HG03097 (cell line): ENCODE data around the gene TMCO6.
"Not testable (repeated sequence)": the region's sequence is repeated elsewhere in the genome, so short reads cannot be mapped to it uniquely, and the experiment has no call there.

ENCODE experiments used
- ATAC-seq: cut with Tn5 transposase; IDR thresholded peaks from one replicate; pipeline ENCODE4 v1.9.1; 2021; ENCODE audit not compliant: unreplicated experiment, low FRiP score

Gene TMCO6

DNA sequence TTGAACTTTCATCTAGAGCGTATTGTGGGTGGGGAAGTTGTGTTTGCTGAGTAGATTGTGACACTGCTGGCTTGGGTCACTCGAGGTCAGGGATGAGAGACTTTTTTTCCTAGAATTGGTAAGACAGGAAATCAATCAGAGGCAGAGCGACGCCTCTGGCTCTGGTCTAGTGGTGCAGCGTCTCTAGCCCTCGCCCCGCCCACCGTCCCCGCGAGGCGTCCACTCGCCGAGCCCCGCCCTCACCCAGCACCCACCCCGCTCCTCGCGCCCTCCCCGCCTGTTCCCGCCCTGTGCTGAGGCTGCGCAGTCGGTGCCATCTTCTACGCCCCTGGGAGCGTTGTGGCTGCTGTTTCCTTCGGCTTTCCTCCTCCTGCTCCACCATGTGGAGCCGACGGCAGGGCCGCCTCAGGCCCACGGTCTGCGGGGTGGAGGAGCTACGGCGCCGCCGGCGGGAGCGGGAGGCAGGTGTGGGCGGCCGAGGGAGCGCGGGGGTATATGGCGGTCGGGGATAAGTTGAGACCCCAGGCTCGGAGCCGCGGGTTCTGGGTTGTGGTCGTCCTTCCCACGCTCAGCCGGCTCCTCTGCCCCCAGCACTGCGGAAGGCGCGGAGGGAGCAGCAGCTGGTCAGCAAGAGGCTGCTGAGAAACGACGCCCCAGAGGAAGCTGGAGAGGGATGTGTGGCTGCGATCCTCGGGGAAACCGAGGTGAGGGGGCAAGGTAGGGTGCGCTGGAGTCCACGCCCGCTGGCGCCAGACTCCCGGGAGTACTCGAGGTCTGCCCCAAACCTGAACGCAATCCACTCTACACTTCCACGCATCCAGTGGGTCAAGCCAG lies at the start of gene TMCO6:
TMCO6 (plus strand) TSS at position 304 of the 834 bp plus-strand sequence; CDS start at position 381, 77 bp downstream.
- peak; percentile 87 for ATAC-seq

DNA sequence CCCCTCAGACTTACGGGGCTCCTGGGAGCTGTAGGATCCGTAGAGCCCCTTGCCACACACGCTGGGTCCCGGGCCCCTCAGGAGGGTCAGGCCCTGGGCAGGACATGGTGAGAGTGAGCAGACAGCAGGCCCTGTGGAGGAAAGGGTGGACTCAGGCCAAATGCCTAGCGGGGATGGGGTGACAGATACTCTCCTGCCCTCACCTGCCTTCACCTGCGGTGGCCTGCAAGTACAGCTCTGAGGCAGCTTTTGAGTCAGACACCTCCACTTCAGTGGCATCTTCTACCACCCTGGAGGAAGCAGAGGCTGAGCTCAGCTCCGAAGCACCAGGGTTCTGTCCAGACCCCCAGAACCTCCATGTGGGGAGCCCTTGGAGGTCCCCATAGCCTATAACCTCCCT lies 48.4 kb upstream of the TMCO6 start:
- ATAC-seq, result no peak

- ATAC-seq, result no peak
Observed at GRCh38 chr5:140591747-140592372, 47.4 kb upstream of the TMCO6 start.

- ATAC-seq, result not testable (repeated sequence)
Observed at GRCh38 chr5:140593070-140593469, 46.2 kb upstream of the TMCO6 start.

GRCh38 chr5:140594169-140594568 lies 45.1 kb upstream of the TMCO6 start:
- ATAC-seq, result no peak

DNA sequence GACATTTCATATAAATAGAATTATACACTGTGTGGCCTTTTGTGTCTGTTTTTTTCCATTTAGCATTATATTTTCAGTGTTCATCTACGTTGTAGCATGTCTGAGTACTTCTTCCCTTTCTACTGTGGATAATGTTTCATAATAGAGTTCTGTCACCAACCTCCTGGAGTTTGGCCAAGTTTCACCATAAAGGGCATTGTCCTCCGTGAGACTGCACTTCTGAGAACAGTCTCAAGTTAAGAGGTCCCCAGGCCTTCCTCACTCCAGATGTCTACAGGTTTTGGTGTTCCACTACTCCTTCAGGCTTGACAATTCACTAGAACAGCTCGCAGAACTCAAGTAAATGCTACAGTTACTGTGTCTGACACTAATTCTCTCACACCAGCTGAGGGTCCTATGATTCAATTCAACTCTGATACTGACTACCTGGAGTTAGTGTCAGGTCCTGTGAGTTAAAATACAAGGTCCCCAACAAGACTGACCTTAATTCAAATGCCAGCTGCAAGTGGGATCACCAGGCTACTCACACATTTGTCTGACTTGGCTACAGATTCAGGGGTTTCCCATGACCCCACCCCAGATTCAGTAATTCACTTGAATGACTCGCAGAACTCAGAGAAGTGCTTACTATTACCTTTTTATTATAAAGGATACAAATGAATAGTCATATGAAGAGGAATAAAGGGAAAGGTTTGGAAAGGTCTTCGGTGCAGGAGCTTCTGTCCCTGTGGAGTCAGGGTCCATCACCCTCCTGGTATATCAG lies 43.5 kb upstream of the TMCO6 start:
- no peak for ATAC-seq

GRCh38 chr5:140596321-140596741 lies 42.9 kb upstream of the TMCO6 start:
- no peak for ATAC-seq

DNA sequence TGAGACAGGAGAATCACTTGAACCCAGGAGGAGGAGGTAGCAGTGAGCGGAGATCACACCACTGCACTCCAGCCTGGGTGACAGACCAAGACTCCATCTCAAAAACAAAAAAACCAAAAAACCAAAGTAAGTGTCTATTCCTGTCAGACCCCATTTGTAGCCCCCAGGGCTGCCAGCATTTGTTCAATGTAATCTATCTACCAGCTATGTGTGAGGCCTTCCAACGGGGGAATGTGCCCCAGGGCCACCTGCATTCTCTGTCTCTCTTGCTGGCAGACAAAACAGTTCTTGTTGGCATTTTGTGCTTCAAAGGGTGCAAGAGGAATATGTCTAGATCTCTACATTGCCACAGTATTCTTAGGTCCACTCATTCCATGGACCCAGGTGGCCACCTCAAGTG lies 40.4 kb upstream of the TMCO6 start:
- no peak for ATAC-seq

DNA sequence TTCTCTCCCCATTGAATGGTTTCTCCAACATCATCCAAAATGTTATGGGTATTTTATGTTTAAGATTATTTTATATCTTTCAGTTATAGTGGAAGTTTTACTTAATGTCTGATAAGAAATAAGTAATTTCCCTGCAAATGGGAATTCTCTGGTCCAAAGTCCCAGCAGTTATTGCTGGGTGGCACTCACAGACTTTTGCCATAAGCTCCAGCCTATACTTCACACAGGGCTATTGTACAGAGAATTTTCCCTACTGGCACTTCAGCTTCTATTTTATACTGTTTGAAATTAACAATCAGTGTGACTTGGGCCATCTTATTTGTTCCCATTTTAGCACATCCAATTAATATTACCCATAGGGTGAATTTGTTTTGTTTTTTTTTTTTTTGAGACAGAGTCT lies 39.2 kb upstream of the TMCO6 start:
- ATAC-seq, result no peak

- no peak for ATAC-seq
Observed at GRCh38 chr5:140602147-140602546, 37.1 kb upstream of the TMCO6 start.

- ATAC-seq, result not testable (repeated sequence)
Observed at GRCh38 chr5:140603446-140603698, 35.9 kb upstream of the TMCO6 start.

GRCh38 chr5:140603734-140604133 lies 35.5 kb upstream of the TMCO6 start:
- no peak for ATAC-seq

DNA sequence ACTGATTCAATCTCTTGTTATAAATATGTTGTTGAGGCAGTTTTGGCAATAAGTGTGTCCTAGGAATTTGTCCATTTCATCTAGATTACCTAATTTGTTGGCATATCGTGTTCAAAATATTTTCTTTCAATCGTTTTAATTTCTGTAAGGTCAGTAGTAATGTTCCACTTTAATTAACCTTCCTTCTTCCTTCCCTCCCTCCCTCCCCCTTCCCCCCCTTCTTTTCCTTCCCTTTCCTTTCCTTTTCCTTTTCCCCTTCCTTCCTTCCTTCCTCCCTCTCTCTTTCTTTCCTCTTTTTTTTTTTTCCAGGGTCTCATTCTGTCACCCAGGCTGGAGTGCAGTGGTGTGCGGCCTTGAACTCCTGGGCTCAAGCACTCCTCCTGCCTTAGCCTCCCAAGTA lies 33.4 kb upstream of the TMCO6 start:
- ATAC-seq, result no peak

GRCh38 chr5:140607031-140607430 lies 32.2 kb upstream of the TMCO6 start:
- ATAC-seq, result no peak

GRCh38 chr5:140608722-140609121 lies 30.5 kb upstream of the TMCO6 start:
- ATAC-seq, result no peak

DNA sequence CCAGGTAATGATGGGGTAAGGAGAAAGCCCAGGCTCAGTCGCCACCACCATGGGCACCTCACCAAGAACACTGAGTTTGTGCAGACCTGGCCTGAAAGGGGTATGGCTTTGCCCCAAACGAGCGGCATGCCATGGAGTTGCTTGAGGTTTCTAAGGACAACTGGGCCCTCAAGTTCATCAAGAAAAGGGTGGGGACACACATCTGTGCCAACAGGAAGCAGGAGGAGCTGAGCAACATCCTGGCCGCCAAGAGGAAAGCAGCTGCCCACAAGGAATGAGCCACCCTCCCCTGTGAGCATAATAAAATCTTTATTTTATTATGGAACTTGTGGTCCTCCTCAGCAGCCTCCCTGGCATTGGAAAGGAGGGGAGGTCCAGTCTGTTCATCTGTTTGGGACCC lies 30.1 kb upstream of the TMCO6 start:
- no peak for ATAC-seq

DNA sequence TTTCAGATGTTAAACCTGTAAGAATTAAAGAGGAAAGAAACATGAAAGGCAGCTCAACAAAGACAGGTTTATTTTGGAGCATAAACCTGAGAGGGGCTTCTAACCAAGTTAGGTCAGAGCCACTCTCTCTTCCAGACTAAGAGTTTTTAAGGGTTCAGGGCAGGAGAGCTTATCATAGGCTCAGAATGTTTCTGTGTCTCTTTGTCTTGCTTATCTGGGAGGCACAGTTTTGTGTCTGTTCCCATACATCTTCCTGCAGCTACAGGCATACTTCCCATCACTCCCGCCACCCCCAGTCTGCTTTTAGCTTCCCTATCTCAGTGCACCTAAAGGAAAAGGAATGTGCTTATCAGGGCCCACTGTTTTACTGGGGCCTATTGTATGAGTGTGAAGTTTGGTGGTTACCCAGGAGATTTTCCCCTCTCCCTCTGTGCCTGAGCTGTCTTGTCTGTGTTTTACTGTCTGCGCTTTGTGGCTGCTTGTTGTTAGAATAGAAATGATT lies 28.2 kb upstream of the TMCO6 start:
- no peak for ATAC-seq

DNA sequence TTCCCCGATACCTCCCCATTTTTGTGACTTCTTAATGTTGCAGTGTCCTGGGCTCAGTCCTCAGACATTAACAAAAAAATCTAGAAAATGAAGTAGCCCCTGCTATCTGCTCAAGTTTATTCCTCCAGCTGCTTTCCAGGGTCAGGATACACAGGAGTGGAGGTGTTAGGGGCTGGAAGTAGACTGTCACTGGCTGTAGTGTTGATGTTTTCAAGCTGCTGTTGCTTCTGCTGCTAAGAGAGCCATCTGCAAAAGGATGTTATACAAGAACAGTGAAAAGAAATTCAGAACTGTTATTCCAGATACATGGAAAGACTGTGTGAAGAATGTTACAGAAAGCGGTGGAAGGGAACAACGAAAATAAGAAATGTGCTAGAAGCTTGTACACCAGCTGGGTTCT lies 16.9 kb upstream of the TMCO6 start:
- ATAC-seq, result no peak

- ATAC-seq, result not testable (repeated sequence)
Observed at GRCh38 chr5:140623061-140623460, 16.2 kb upstream of the TMCO6 start.

GRCh38 chr5:140624886-140625285 lies 14.4 kb upstream of the TMCO6 start:
- ATAC-seq, result not testable (repeated sequence)

DNA sequence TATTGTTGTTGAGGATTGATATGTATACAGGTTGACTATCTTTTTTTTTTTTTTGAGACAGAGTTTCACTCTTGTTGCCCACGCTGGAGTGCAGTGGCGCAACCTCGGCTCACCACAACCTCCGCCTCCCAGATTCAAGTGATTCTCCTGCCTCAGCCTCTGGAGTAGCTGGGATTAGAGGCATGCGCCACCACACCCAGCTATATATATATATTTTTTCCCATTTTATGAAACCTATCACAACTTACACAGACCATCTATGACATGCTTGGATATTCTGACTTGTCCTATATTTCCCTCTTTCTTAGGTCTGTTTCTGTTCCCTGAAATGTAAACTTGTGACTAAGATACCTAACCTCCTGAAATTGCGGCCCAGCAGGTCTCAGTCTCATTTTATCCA lies 11.3 kb upstream of the TMCO6 start:
- ATAC-seq, result no peak
